ENCODE data around the gene ITGA1. TPM values are rescaled to one million over a fixed set of nuclear protein-coding genes. Genes with fewer than 3 reads are reported as not detected.
A peak's percentile ranks its signal among the peaks of the same experiment; 100 is the strongest.
"Not testable (repeated sequence)": the region's sequence is repeated elsewhere in the genome, so short reads cannot be mapped to it uniquely, and the experiment has no call there.

ITGA1 gene
- total RNA-seq, 1 experiment from 2014 or later, result 0.71 TPM

- no peak for DNase-seq (ENCODE audit: low spot score)
Measured at GRCh38 chr5:52952483-52952882, 164.8 kb downstream of the ITGA1 start.

DNA sequence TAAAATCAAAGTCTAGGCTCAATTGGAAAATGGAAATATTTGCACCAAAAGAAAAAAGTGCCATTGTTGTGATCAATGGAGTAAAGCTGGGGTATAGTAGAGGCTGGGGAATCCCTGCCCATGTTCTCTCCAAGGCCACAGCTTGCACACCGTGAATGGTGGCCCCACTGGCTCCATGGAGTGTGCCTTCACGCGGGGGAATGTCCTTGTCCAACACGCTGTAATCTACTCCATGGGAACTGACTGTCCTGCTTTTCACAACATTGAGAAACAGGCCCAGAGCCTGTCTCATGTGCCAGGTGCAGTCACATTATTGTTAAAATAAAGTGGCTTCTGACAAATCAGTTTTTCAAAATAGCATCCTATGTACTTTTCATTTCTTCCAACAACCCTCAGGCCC is 168.3 kb downstream of the ITGA1 start:
- DNase-seq (ENCODE audit: low spot score), result no peak

GRCh38 chr5:52956915-52957747 is 169.4 kb downstream of the ITGA1 start:
- no peak for DNase-seq (ENCODE audit: low spot score)

- peak; percentile 20 for DNase-seq (ENCODE audit: low spot score)
Measured at GRCh38 chr5:52961274-52961681, 173.6 kb downstream of the ITGA1 start.

GRCh38 chr5:52963636-52964035 is 175.9 kb downstream of the ITGA1 start:
- DNase-seq (ENCODE audit: low spot score), result no peak

- peak; percentile 13 for DNase-seq (ENCODE audit: low spot score)
Measured at GRCh38 chr5:52964138-52964537, 176.4 kb downstream of the ITGA1 start.

DNA sequence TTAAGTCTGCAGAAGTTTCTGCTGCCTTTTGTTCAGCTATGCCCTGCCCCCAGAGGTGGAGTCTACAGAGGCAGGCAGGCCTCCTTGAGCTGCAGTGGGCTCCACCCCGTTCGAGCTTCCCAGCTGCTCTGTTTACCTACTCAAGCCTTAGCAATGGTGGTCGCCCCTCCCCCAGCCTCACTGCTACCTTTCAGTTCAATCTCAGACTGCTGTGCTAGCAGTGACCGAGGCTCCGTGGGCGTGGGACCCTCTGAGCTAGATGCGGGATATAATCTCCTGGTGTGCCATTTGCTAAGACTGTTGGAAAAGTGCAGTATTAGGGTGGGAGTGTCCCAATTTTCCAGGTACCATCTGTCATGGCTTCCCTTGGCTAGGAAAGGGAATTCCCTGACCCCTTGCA is 188.4 kb downstream of the ITGA1 start:
- DNase-seq (ENCODE audit: low spot score), result not testable (repeated sequence)

DNA sequence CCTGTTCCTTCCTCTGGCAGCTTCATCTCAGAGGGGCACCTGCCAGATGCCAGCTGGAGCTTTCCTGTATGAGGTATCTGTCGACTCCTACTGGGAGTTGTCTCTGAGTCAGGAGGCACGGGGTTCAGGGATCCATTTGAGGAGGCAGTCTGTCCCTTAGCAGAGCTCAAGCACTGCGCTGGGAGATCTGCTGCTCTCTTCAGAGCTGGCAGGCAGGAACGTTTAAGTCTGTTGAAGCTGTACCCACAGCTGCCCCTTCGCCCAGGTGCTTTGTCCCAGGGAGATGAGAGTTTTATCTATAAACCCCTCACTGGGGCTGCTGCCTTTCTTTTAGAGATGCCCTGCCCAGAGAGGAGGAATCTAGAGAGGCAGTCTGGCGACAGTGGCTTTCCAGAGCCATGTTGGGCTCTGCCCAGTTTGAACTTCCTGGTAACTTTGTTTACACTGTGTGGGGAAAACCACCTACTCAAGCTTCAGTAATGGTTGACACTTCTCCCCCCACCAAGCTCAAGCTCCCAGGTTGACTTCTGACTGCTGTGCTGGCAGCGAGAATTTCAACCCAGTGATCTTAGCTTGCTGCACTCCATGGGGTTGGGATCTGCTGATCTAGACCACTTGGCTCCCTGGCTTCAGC is 189.7 kb downstream of the ITGA1 start:
- no peak for DNase-seq (ENCODE audit: low spot score)

GRCh38 chr5:52981507-52981906 is 193.8 kb downstream of the ITGA1 start:
- DNase-seq (ENCODE audit: low spot score), result no peak

DNA sequence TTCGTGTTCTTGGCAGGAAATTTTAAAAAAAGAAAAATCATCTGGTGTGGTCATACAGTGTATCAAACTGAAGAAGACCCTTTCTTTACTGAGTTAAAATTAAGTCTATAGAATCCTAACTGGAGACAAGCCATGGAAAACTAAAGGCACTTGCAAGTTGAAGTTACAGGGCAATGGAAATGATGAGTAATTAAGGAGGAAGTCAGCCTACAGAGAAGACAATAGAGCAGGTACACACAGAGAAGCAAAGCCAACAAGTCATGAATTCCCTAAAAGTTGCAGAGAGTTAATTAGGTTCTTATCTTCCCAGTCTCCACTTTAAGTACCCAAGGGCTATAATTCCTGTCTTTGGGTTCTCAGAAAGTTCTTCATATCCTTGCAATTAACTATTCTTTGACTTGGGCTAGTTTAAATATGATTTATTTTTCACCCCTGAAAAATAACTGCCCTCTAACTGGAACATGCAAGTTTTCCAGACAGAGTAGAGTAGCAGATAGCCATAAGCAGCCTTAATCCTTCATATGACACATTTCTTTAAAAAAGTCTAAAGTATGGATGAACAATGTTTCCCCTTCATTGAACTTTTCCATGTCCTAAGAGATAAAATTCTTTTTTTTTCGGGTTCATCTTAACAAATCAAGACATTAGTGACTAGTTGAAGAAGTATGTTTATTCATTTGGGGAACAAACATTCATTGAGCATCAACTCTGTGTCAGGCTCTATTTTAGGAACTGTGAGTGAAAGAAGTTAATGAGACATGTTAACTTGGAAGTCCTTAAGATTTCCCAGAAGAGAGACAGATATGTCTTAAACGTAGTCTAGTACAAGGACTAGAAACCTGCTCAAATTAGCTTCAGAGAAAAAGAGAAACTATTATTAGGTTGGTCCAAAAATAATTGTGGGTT is 196.3 kb downstream of the ITGA1 start:
- peak; percentile 43 for DNase-seq (ENCODE audit: low spot score)

DNA sequence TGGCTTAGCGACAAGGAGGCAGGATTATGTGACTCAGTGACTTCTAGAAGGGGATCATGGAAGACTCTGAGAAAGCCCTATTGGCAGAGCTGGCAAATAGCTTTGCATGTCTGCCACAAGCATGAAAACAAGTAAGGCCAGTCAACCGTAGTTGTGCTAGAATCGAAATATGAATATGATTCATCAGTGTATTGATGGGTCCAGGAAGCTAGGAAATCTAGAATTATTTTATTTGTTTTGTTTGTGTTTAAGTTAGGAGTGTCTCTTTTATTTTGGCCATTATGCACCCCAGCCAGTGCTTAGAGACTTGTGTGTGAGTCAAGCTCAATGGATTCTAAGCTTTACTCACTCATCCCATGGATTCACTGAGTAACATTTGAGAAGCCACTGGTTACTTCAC is 197.6 kb downstream of the ITGA1 start:
- no peak for DNase-seq (ENCODE audit: low spot score)

- DNase-seq (ENCODE audit: low spot score), result peak; percentile 74
Measured at GRCh38 chr5:52987711-52988331, 200.1 kb downstream of the ITGA1 start.

- DNase-seq (ENCODE audit: low spot score), result no peak
Measured at GRCh38 chr5:52988335-52989024, 200.8 kb downstream of the ITGA1 start.

- DNase-seq (ENCODE audit: low spot score), result peak; percentile 51
Measured at GRCh38 chr5:52989025-52989780, 201.5 kb downstream of the ITGA1 start, which contains the start of gene ITGA2. ITGA2 (plus strand) TSS chr5:52989352; CDS start chr5:52989469, 117 bp downstream.

- peak; percentile 36 for DNase-seq (ENCODE audit: low spot score)
Measured at GRCh38 chr5:52989781-52990527, 202.2 kb downstream of the ITGA1 start.

GRCh38 chr5:52990528-52990925 is 202.8 kb downstream of the ITGA1 start:
- no peak for DNase-seq (ENCODE audit: low spot score)

- DNase-seq (ENCODE audit: low spot score), result no peak
Measured at GRCh38 chr5:52993367-52993766, 205.7 kb downstream of the ITGA1 start.

DNA sequence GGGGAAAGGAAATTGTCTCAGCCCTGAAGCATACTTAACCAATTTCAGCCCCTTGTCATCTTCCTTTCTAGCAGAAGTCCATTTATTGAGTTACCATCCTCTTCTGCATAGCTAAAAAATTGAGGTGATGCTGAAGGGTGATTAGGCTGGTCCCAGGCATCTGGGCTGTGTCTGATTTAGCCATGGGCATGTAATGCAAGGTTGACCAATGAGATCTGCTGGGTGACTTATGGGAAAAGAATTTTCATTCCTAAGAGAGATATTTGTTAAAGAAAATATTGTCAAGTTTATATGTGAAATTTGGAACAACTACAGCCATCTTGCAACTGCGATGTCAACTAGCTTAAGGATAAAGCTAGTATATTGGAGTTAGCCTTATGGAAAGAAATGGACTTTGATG is 206.6 kb downstream of the ITGA1 start:
- no peak for DNase-seq (ENCODE audit: low spot score)

DNA sequence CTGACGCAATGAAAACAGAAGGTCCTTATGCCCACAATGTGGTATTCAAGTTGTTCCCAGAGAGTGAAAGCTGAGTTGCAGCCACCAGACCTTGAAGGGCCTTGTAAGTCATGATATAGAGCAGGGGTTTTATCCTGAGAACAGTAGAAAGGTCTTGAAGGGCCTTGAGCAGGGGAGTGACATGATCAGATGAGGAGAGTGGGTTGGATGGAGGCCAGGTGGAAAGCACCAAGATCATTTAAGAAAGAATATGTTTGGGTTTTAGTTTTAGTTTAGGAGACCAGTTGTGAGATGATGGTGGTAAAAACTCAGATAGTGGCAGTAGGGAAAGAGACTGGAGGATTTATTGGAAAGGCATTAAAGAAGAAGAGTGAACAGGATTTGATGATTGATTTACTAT is 207.4 kb downstream of the ITGA1 start:
- no peak for DNase-seq (ENCODE audit: low spot score)

- DNase-seq (ENCODE audit: low spot score), result no peak
Measured at GRCh38 chr5:52995914-52996313, 208.2 kb downstream of the ITGA1 start.
